Endothelial cell of hepatic sinusoid (primary cell): ENCODE measurements around the gene TDP1.

ENCODE experiments used
- in situ Hi-C: cut with HindIII; loops from 2 replicates; pipeline ENCODE4 v1.10.0; 2017; ENCODE audit warnings: low sequenced_read_pairs

TDP1 gene

GRCh38 chr14:89955745-89956660 is at the start of gene TDP1:
TSS of gene TDP1 (plus strand) at chr14:89955927. CDS start at chr14:89963115, 7,188 bp downstream.
- in situ Hi-C loops: no loop called here

- in situ Hi-C loops: no loop called here
Measured at GRCh38 chr14:89906000-89906399, 49.7 kb upstream of the TDP1 start.

- in situ Hi-C loops: no loop called here
Measured at GRCh38 chr14:89907655-89908054, 48.1 kb upstream of the TDP1 start.

- in situ Hi-C loops: no loop called here
Measured at GRCh38 chr14:89908712-89909450, 46.8 kb upstream of the TDP1 start.

GRCh38 chr14:89909586-89909985 is 46.1 kb upstream of the TDP1 start:
- in situ Hi-C loops: no loop called here

GRCh38 chr14:89910691-89911009 is 45.1 kb upstream of the TDP1 start:
- in situ Hi-C loops: loop anchor here (10.0 kb wide), 2 partner anchors 626 to 746 kb away; no protein-coding TSS in a partner anchor

- in situ Hi-C loops: loop anchor here (10.0 kb wide), 2 partner anchors 626 to 746 kb away; no protein-coding TSS in a partner anchor
Measured at GRCh38 chr14:89911010-89911919, 44.5 kb upstream of the TDP1 start.

GRCh38 chr14:89912221-89912620 is 43.5 kb upstream of the TDP1 start:
- in situ Hi-C loops: loop anchor here (10.0 kb wide), 2 partner anchors 627 to 747 kb away; no protein-coding TSS in a partner anchor

- in situ Hi-C loops: loop anchor here (10.0 kb wide), 2 partner anchors 628 to 748 kb away; no protein-coding TSS in a partner anchor
Measured at GRCh38 chr14:89912667-89913211, 43.0 kb upstream of the TDP1 start.

GRCh38 chr14:89915114-89915878 is 40.4 kb upstream of the TDP1 start:
- in situ Hi-C loops: loop anchor here (10.0 kb wide), 2 partner anchors 630 to 750 kb away; no protein-coding TSS in a partner anchor

GRCh38 chr14:89918721-89919120 is 37.0 kb upstream of the TDP1 start:
- in situ Hi-C loops: loop anchor here (10.0 kb wide), 2 partner anchors 634 to 754 kb away; no protein-coding TSS in a partner anchor

GRCh38 chr14:89920056-89920455 is 35.7 kb upstream of the TDP1 start:
- in situ Hi-C loops: no loop called here

GRCh38 chr14:89921346-89921745 is 34.4 kb upstream of the TDP1 start:
- in situ Hi-C loops: no loop called here

GRCh38 chr14:89922031-89922907 is 33.5 kb upstream of the TDP1 start:
- in situ Hi-C loops: no loop called here

- in situ Hi-C loops: no loop called here
Measured at GRCh38 chr14:89924268-89924667, 31.5 kb upstream of the TDP1 start.

- in situ Hi-C loops: no loop called here
Measured at GRCh38 chr14:89926694-89927093, 29.0 kb upstream of the TDP1 start.

- in situ Hi-C loops: no loop called here
Measured at GRCh38 chr14:89927186-89927865, 28.4 kb upstream of the TDP1 start.

- in situ Hi-C loops: no loop called here
Measured at GRCh38 chr14:89933002-89933401, 22.7 kb upstream of the TDP1 start.
